HepG2 (cell line): ENCODE measurements around the gene PKM. TPM values are rescaled to one million over a fixed set of nuclear protein-coding genes. Genes with fewer than 3 reads are reported as not detected.

ENCODE experiments used
- ATAC-seq: fragments of 200-7000 bp; cut with Tn5 transposase; 3 replicates; pipeline ENCODE4 v1.9.1; 2020; ENCODE audit warnings: mild to moderate bottlenecking, moderate library complexity
- BruUV-seq: library from RNA; stranded (reverse); fragments of 400-500 nt; replicated peaks from 2 replicates; lab custom pipeline; 2021; lab: Mats Ljungman, UMichigan
- CTCF ChIA-PET: fragments of 300-600 bp; formaldehyde crosslinking; extraction: SDS; loops from one replicate; lab custom pipeline; 2021; ENCODE audit warnings: low total read pairs, inconsistent platforms, low intra/inter-chr PET ratio; lab: Yijun Ruan, JAX
- POLR2A ChIA-PET: fragments of 350-600 bp; sonication (Branson Sonifier 250); formaldehyde crosslinking; loops from one replicate; lab custom pipeline; 2020; ENCODE audit warnings: antibody characterized with exemption, inconsistent platforms; lab: Yijun Ruan, JAX
- DNase-seq: peaks from one replicate; pipeline ENCODE4 v3.0.0-alpha.2; 2015; ENCODE audit warnings: low spot score
- FAIRE-seq: peaks from 3 replicates; lab custom pipeline; 2011; peaks lifted over from hg19 to GRCh38; lab: Jason Lieb, UNC
- H2AFZ ChIP-seq: one replicate; pipeline ENCODE4 v1.6.1; 2011; ENCODE audit warnings: low read length, inconsistent platforms
- H3K27ac ChIP-seq: fragments of 300-600 bp; 3 replicates; pipeline ENCODE4 v1.8.0; 2011; ENCODE audit warnings: mixed run types, mild to moderate bottlenecking, mixed read lengths, low read length, inconsistent platforms; ENCODE audit not compliant: insufficient read depth; ENCODE audit errors: extremely low read length
- H3K27me3 ChIP-seq, 2 experiments: fragments of 200-600 bp in 1 of 2; 2 replicates in 1 of 2; 3 replicates in 1 of 2; pipeline versions ENCODE4 v1.6.0 to v1.8.0; 2011; ENCODE audit warnings: low read length in 2 of 2, mild to moderate bottlenecking in 2 of 2, moderate library complexity in 2 of 2, inconsistent platforms in 1 of 2; ENCODE audit not compliant: insufficient read depth in 2 of 2, control insufficient read depth in 1 of 2
- H3K36me3 ChIP-seq, 2 experiments: fragments of 200-600 bp in 1 of 2; replicated peaks in 1 of 2; 2 replicates in 1 of 2; 3 replicates in 1 of 2; pipeline versions ENCODE4 v1.5.1 to v1.8.0; 2011; ENCODE audit warnings: low read length in 2 of 2, inconsistent platforms in 1 of 2; ENCODE audit not compliant: insufficient read depth in 2 of 2, control insufficient read depth in 1 of 2
- H3K4me1 ChIP-seq: 2 replicates; pipeline ENCODE4 v1.5.1; 2012; ENCODE audit warnings: low read length, inconsistent platforms; ENCODE audit not compliant: insufficient read depth
- H3K4me2 ChIP-seq: 2 replicates; pipeline ENCODE4 v1.6.0; 2011; ENCODE audit warnings: low read depth, low read length, inconsistent platforms
- H3K4me3 ChIP-seq, 3 experiments: fragments of 200-600 bp in 1 of 3; sonication (generic), shearing (Covaris generic) in 1 of 3; replicated peaks in 1 of 3; 2 replicates each; pipeline ENCODE4 v1.5.1; 2011 to 2016; ENCODE audit warnings: low read length in 3 of 3, inconsistent platforms in 2 of 3, low read depth in 2 of 3, mild to moderate bottlenecking in 2 of 3, control low read depth in 1 of 3, mixed read lengths in 1 of 3; ENCODE audit not compliant: insufficient read depth in 1 of 3
- H3K79me2 ChIP-seq: one replicate; pipeline ENCODE4 v1.6.1; 2011; ENCODE audit warnings: low read length, inconsistent platforms; ENCODE audit not compliant: insufficient read depth
- H3K9ac ChIP-seq: 2 replicates; pipeline ENCODE4 v1.6.0; 2011; ENCODE audit warnings: mild to moderate bottlenecking, low read depth, low read length, inconsistent platforms; ENCODE audit not compliant: insufficient read depth
- H3K9me3 ChIP-seq: 2 replicates; pipeline ENCODE4 v1.5.1; 2012; ENCODE audit warnings: mild to moderate bottlenecking, low read length
- H4K20me1 ChIP-seq: 2 replicates; pipeline ENCODE4 v1.6.0; 2011; ENCODE audit warnings: inconsistent platforms, mild to moderate bottlenecking, low read length, moderate library complexity; ENCODE audit not compliant: insufficient read depth
- BORCS8-MEF2B ChIP-seq: sonication (generic); formaldehyde crosslinking; IDR thresholded peaks from 2 replicates; pipeline ENCODE4 v1.8.0; 2022; ENCODE audit warnings: mild to moderate bottlenecking, missing genetic modification reagents
- DPF2 ChIP-seq: sonication (generic); formaldehyde crosslinking; IDR thresholded peaks from 2 replicates; pipeline ENCODE4 v1.4.0; 2020; ENCODE audit warnings: mild to moderate bottlenecking, low read depth, missing genetic modification reagents, borderline replicate concordance
- FOSL1 ChIP-seq: sonication (generic); formaldehyde crosslinking; IDR thresholded peaks from 2 replicates; pipeline ENCODE4 v1.9.0; 2021; ENCODE audit warnings: missing genetic modification reagents, borderline replicate concordance
- KLF13 ChIP-seq: sonication (generic); formaldehyde crosslinking; IDR thresholded peaks from 2 replicates; pipeline ENCODE4 v1.4.0; 2020; ENCODE audit warnings: mild to moderate bottlenecking, missing genetic modification reagents
- MBNL3 ChIP-seq: fragments of 250-450 bp; sonication (Bioruptor Pico); conservative IDR thresholded peaks from 2 replicates; pipeline ENCODE4 v1.8.0; 2022; ENCODE audit warnings: mild to moderate bottlenecking, inconsistent platforms
- NR3C1 ChIP-seq: sonication (generic); formaldehyde crosslinking; IDR thresholded peaks from 2 replicates; pipeline ENCODE4 v1.4.0; 2020; ENCODE audit warnings: missing genetic modification reagents
- PCBP2 ChIP-seq: fragments of 200-400 bp; formaldehyde crosslinking; optimal IDR thresholded peaks from 2 replicates; pipeline ENCODE3; 2018; ENCODE audit warnings: low read length, low read depth; ENCODE audit not compliant: poor library complexity, severe bottlenecking
- ZBTB7A ChIP-seq: sonication (generic); formaldehyde crosslinking; IDR thresholded peaks from 2 replicates; pipeline ENCODE4 v1.8.0; 2022; ENCODE audit warnings: mild to moderate bottlenecking, missing genetic modification reagents
- ZNF550 ChIP-seq: sonication (generic); formaldehyde crosslinking; IDR thresholded peaks from 2 replicates; pipeline ENCODE4 v1.4.0; 2020; ENCODE audit warnings: mild to moderate bottlenecking, missing genetic modification reagents, borderline replicate concordance
- ZNF569 ChIP-seq: sonication (generic); formaldehyde crosslinking; IDR thresholded peaks from 2 replicates; pipeline ENCODE4 v1.5.0; 2020; ENCODE audit warnings: mild to moderate bottlenecking, missing genetic modification reagents, moderate library complexity, borderline replicate concordance
- ZNF777 ChIP-seq: sonication (generic); formaldehyde crosslinking; IDR thresholded peaks from 2 replicates; pipeline ENCODE4 v1.4.0; 2020; ENCODE audit warnings: missing genetic modification reagents
- ZNF816 ChIP-seq: sonication (generic); formaldehyde crosslinking; IDR thresholded peaks from 2 replicates; pipeline ENCODE4 v1.8.0; 2022; ENCODE audit warnings: missing genetic modification reagents, mild to moderate bottlenecking, borderline replicate concordance
- WGBS: methylation state at CpG from one replicate; pipeline ENCODE4 v1.1.6; 2017; ENCODE audit warnings: low lambda C conversion rate; 5-methylcytosine and 5-hydroxymethylcytosine counted together
- in situ Hi-C: cut with HindIII; loops from 2 replicates; pipeline ENCODE4 v1.10.0; 2017; ENCODE audit warnings: low pct_unique_long_range_greater_than_20kb; ENCODE audit not compliant: extremely low pct_ligation_motif_present
- intact Hi-C: fragments of 100-400 bp; cut with micrococcal nuclease; formaldehyde crosslinking; loops from one replicate; pipeline ENCODE4 v1.10.0; 2022; ENCODE audit not compliant: unreplicated experiment
- polyA plus RNA-seq, 8 experiments: library from polyadenylated mRNA; depleted of rRNA in 3 of 8; stranded (reverse) in 7 of 8; unstranded in 1 of 8; fragments of >200 nt; fragmentation: Illumina TruSeq in 4 of 8; extraction: Trizol in 4 of 8; gene quantifications; 2 replicates each; pipeline versions ENCODE4 v1.2.1 to v1.2.3, GENCODE V29; 2011 to 2016; ENCODE audit warnings: low read depth in 4 of 8, missing spikeins in 1 of 8, mixed read lengths in 1 of 8; ENCODE audit not compliant: insufficient read depth in 1 of 8
- total RNA-seq, 5 experiments: library from RNA; depleted of rRNA; stranded (reverse); fragments of >200 nt; fragmentation: Illumina TruSeq; extraction: Trizol; gene quantifications; 2 replicates each; pipeline ENCODE4 v1.2.3, GENCODE V29; 2016; ENCODE audit warnings: low read depth in 1 of 5
- TF ChIP-seq, protein P1 (sequence below): sonication (generic); formaldehyde crosslinking; IDR thresholded peaks from 2 replicates; pipeline ENCODE4 v1.4.0; 2020; ENCODE audit warnings: missing genetic modification reagents
- TF ChIP-seq, protein P2 (sequence below), 2 experiments: sonication (generic) in 1 of 2; formaldehyde crosslinking in 1 of 2; IDR thresholded peaks; 2 replicates each; pipeline versions ENCODE4 v1.4.0 to v1.6.1; 2018 to 2020; ENCODE audit warnings: missing genetic modification reagents in 2 of 2, borderline replicate concordance in 1 of 2, low read depth in 1 of 2, mild to moderate bottlenecking in 1 of 2, missing biosample characterization in 1 of 2
- TF ChIP-seq, protein P3 (sequence below): sonication (generic); formaldehyde crosslinking; IDR thresholded peaks from 2 replicates; pipeline ENCODE4 v1.4.0; 2020; ENCODE audit warnings: missing genetic modification reagents
- TF ChIP-seq, protein P4 (sequence below): sonication (generic); formaldehyde crosslinking; IDR thresholded peaks from 2 replicates; pipeline ENCODE4 v1.8.0; 2022; ENCODE audit warnings: missing genetic modification reagents, mild to moderate bottlenecking, borderline replicate concordance
- TF ChIP-seq, protein P5 (sequence below): sonication (generic); formaldehyde crosslinking; conservative IDR thresholded peaks from 2 replicates; pipeline ENCODE4 v1.8.0; 2022; ENCODE audit warnings: mild to moderate bottlenecking, moderate library complexity, missing genetic modification reagents

Gene PKM
- total and polyA plus RNA-seq, 2 of the 13 experiments (the other 11 are each of a cell fraction or from before 2014, with no cell fraction given) = 488 to 780 TPM

DNA sequence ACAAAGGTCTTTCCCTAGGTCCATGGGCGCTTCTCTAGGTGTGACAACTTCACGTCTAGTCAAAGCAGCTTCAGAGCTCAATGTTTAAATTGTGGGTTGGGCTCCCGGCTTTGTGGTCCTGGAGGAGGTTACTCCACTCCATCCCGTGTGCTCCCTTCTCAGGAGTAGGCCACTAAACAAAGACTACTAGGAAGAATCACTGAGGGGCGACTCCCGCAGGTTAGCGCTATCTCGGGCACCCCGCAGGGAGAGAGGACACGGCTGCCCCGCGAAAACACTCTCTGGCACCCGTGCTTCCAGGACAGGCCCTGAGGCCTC is 40.9 kb upstream of the PKM start (continued):
- no peak for TF ChIP-seq MBNL3 (CRISPR knock-in tag)
- TF ChIP-seq ZNF816 = no peak

DNA sequence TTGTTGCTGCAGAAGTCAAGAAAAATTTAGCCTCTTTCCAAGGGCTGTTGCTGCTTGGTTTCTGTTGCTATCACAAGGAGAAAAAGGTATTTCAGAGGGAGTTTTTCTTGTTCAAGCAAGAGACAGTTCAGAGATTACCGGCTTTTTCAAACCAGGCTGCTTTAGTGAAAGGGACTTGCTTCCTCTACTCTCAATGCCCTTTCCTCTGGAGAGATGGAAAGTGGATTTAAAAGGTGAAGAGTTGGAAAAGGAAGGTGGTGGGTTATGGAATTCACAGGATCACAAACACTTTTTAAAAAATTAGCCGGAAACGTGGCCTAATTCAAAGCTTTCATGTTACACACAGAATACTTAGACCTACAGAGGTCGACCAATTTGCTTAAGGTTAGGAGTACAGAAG is 40.2 kb upstream of the PKM start:
- FAIRE-seq = no peak
- H3K4me2 ChIP-seq = no peak overlapping the region
- no peak for DNase-seq
- no peaks in the 10 kb centered on the region for H3K9me3 ChIP-seq
- no peak overlapping the region for H3K4me3 ChIP-seq
- CTCF ChIA-PET = no interaction called here
- no peak overlapping the region for H3K27ac ChIP-seq
- BruUV-seq = no TSS peak
- H2AFZ ChIP-seq = no peak overlapping the region
- no peak for ATAC-seq
- no peaks in the 10 kb centered on the region for H3K79me2 ChIP-seq
- in situ Hi-C loops = no loop called here
- intact Hi-C loops = no loop called here
- 50% methylated on average over 4 of the region's 4 CpGs for WGBS
- peaks cover 0 to 2% of the 10 kb centered on the region in 2 experiments; a peak in 3 of 5 replicates for H3K27me3 ChIP-seq
- no peaks in the 10 kb centered on the region for H4K20me1 ChIP-seq
- no peaks in the 10 kb centered on the region for H3K36me3 ChIP-seq
- no peak overlapping the region for H3K9ac ChIP-seq
- POLR2A ChIA-PET = no interaction called here
- H3K4me1 ChIP-seq = no peaks in the 10 kb centered on the region
- TF ChIP-seq DPF2 (CRISPR knock-in tag) (no peak), NR3C1 (CRISPR knock-in tag) (no peak), ZBTB7A (CRISPR knock-in tag) (no peak), ZNF569 (no peak), FOSL1 (CRISPR knock-in tag) (no peak), BORCS8-MEF2B (CRISPR knock-in tag) (no peak), PCBP2 (no peak), ZNF550 (CRISPR knock-in tag) (no peak), KLF13 (CRISPR knock-in tag) (no peak), ZNF777 (CRISPR knock-in tag) (no peak)
- TF ChIP-seq, protein P1, sequence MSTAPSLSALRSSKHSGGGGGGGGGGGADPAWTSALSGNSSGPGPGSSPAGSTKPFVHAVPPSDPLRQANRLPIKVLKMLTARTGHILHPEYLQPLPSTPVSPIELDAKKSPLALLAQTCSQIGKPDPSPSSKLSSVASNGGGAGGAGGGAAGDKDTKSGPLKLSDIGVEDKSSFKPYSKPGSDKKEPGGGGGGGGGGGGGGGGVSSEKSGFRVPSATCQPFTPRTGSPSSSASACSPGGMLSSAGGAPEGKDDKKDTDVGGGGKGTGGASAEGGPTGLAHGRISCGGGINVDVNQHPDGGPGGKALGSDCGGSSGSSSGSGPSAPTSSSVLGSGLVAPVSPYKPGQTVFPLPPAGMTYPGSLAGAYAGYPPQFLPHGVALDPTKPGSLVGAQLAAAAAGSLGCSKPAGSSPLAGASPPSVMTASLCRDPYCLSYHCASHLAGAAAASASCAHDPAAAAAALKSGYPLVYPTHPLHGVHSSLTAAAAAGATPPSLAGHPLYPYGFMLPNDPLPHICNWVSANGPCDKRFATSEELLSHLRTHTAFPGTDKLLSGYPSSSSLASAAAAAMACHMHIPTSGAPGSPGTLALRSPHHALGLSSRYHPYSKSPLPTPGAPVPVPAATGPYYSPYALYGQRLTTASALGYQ (CRISPR knock-in tag) = no peak
- TF ChIP-seq, protein P2, sequence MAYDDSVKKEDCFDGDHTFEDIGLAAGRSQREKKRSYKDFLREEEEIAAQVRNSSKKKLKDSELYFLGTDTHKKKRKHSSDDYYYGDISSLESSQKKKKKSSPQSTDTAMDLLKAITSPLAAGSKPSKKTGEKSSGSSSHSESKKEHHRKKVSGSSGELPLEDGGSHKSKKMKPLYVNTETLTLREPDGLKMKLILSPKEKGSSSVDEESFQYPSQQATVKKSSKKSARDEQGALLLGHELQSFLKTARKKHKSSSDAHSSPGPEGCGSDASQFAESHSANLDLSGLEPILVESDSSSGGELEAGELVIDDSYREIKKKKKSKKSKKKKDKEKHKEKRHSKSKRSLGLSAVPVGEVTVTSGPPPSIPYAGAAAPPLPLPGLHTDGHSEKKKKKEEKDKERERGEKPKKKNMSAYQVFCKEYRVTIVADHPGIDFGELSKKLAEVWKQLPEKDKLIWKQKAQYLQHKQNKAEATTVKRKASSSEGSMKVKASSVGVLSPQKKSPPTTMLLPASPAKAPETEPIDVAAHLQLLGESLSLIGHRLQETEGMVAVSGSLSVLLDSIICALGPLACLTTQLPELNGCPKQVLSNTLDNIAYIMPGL (CRISPR knock-in tag; IDR thresholded peaks at IDR 0.05; ENCODE audit: borderline replicate concordance in 1 of 2, low read depth in 1 of 2) = no peak
- TF ChIP-seq, protein P3, sequence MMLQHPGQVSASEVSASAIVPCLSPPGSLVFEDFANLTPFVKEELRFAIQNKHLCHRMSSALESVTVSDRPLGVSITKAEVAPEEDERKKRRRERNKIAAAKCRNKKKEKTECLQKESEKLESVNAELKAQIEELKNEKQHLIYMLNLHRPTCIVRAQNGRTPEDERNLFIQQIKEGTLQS = no peak
- TF ChIP-seq, protein P4, sequence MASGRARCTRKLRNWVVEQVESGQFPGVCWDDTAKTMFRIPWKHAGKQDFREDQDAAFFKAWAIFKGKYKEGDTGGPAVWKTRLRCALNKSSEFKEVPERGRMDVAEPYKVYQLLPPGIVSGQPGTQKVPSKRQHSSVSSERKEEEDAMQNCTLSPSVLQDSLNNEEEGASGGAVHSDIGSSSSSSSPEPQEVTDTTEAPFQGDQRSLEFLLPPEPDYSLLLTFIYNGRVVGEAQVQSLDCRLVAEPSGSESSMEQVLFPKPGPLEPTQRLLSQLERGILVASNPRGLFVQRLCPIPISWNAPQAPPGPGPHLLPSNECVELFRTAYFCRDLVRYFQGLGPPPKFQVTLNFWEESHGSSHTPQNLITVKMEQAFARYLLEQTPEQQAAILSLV = no peak
- TF ChIP-seq, protein P5, sequence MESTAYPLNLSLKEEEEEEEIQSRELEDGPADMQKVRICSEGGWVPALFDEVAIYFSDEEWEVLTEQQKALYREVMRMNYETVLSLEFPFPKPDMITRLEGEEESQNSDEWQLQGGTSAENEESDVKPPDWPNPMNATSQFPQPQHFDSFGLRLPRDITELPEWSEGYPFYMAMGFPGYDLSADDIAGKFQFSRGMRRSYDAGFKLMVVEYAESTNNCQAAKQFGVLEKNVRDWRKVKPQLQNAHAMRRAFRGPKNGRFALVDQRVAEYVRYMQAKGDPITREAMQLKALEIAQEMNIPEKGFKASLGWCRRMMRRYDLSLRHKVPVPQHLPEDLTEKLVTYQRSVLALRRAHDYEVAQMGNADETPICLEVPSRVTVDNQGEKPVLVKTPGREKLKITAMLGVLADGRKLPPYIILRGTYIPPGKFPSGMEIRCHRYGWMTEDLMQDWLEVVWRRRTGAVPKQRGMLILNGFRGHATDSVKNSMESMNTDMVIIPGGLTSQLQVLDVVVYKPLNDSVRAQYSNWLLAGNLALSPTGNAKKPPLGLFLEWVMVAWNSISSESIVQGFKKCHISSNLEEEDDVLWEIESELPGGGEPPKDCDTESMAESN (CRISPR knock-in tag) = no peak
